GM18519 (cell line): ENCODE results near the gene FCGR1A.
"Not testable (repeated sequence)": the region's sequence is repeated elsewhere in the genome, so short reads cannot be mapped to it uniquely, and the experiment has no call there.

ENCODE experiments used
- ATAC-seq: cut with Tn5 transposase; IDR thresholded peaks from one replicate; pipeline ENCODE4 v1.9.1; 2021; ENCODE audit warnings: mild to moderate bottlenecking, moderate library complexity; ENCODE audit not compliant: unreplicated experiment, low FRiP score

FCGR1A gene

DNA sequence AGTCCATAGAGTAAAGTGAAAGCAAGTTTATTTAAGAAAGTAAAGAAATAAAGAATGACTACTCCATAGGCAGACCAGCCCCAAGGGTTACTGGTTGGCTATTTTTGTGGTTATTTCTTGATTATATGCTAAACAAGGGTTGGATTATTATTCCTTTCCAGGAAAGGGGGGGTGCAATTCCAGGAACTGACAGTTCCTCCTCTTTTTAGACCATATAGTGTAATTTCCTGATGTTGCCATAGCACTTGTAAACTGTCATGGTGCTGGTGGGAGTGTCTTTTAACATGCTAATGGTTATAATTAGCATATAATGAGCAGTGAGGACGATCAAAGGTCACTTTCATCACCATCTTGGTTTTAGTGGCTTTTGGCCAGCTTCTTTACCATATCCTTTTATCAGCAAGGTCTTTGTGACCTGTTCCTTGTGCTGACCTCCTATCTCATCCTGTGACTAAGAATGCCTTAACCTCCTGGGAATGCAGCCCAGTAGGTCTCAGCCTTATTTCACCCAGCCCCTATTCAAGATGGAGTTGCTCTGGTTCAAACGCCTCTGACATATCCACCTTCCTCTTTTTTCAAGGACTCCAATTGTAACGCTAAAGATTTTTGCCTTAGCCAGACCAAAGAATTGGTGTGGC is 6.9 kb upstream of the FCGR1A start:
- not testable (repeated sequence) for ATAC-seq

- not testable (repeated sequence) for ATAC-seq
Measured at GRCh38 chr1:149777084-149777483, 5.4 kb upstream of the FCGR1A start.

DNA sequence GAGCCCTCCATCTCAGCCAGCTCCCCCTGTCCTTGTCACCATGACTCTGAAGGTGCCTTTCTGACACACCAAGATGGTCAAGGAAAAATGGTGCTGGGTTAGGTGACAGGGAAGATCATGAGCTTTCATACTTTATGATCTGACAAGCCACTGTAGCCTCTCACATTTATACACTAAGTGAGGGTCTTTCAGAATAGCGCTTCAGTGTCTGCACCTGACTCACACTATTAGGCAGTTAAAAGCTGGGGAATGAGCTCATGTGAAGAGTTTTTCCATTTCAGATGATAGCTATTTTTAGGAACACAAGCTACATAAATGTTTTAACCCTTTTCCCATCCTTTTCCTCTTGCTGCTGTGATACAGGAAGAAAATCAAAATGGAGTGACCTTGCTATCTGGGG is 4.2 kb upstream of the FCGR1A start:
- not testable (repeated sequence) for ATAC-seq

- not testable (repeated sequence) for ATAC-seq
Measured at GRCh38 chr1:149781413-149781984, 995 bp upstream of the FCGR1A start.

GRCh38 chr1:149783289-149783688 is 795 bp downstream of the FCGR1A start:
- not testable (repeated sequence) for ATAC-seq

DNA sequence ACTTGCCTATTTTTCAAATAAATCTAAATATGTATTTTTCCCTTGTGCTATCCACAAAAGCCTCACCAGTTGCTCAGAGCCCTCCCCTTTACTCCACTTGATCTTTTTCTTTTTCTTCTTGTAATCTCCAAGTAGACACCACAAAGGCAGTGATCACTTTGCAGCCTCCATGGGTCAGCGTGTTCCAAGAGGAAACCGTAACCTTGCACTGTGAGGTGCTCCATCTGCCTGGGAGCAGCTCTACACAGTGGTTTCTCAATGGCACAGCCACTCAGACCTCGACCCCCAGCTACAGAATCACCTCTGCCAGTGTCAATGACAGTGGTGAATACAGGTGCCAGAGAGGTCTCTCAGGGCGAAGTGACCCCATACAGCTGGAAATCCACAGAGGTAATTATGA is 1.4 kb downstream of the FCGR1A start:
- not testable (repeated sequence) for ATAC-seq

DNA sequence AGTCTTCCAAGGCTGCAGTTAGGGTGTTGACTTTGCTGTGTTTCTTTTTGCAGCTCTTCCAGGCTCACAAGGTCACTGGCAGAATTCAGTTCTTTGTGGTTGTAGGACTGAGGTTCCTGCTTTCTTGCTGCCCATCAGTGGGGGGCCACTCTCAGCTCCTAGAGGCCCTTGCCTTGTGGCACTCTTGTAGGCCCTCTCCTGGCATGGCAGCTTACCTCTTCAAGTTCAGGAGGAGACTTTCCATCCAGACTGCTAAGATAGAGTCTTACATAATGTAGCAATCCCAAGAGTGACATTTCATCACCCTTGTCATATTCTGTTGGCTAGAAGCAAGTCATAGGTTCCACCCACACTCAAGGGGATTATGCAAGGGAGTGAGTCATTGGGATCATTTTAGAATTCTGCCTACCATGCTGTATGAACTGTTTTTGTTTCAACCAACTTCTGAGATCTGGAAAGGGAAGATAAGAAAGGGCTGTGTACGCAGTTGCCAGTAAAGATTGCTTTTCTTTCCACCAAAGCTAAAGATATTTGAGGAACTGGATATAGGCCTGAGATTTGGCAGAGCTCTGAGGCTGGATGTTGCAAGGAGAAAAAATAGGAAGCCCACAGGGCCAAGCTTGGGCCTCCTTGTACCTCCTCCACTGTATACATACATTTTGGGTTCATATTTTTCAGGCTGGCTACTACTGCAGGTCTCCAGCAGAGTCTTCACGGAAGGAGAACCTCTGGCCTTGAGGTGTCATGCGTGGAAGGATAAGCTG is 5.4 kb downstream of the FCGR1A start:
- not testable (repeated sequence) for ATAC-seq

DNA sequence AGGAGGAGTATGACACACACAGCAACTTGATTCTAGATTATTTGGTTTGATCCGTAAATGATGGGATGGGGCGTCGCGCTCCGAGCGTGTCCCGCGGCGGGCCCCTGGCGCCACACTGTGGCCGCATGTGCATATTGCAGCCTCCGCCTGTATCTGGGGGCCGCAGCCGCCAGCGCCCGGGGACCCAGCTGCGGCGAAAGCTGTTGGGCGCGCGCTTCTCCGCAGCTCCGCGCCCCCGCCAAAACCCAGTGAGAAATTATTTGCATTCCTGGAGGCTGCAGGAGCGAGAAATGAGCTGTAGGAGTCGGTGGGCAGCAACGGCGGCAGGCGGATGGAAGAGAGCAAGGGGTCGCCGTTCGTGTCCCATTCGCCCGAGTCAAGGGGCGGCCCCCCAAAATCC is 10.0 kb downstream of the FCGR1A start:
- ATAC-seq: peak; percentile 53

GRCh38 chr1:149792912-149793515 is 10.5 kb downstream of the FCGR1A start:
- peak; percentile 41 for ATAC-seq

DNA sequence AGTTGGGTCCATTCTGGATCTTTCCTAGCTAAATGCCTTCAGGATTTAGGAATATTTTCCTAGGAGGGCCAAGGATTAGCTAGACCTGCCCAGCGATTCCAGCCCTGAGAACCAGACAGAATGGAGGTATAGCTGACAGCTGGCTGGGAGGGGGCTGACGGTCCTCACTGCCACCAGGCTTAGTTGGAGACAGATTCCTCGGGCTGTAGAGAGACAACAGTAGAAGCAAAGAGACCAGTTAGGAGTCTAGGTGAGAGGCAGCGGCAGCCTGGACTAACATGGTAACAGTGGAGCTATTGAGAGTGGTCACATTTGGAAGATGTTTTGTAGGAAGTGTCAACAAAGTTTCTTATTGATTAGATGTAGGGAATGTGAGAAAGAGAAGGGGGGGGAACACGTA is 11.4 kb downstream of the FCGR1A start:
- ATAC-seq: not testable (repeated sequence)

- ATAC-seq: not testable (repeated sequence)
Measured at GRCh38 chr1:149801628-149802027, 19.1 kb downstream of the FCGR1A start.

DNA sequence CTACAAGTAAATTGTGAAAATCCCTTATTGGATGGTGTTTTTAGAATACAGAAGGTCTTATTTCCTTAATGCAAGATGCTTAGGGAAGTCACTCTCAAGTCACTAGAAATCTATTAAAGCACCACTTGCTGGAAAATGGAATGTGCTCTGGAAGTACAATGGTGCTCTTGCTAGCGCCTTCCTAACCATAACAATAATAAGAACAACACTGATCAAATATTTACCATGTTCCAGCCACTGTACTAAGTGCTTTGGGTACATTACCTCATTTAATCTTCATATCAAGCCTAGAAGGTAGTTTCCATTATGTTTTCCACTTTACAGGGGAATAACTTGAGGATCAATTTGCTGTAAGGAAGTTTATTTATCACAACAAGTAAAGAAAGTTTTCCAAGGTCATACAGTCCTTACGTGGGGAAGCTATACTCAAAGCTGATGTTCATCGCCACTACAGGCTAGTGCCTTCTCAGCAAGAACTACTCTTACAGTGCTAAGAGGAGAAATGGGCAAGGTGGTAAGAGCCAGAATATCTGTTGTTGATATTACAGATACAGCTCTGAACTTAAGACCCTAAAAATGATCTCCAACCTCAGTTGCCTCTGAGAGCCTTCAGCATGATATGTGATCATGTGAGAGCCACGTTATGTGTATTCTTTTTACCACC is 22.1 kb downstream of the FCGR1A start:
- ATAC-seq: not testable (repeated sequence)

GRCh38 chr1:149810697-149811405 is 28.4 kb downstream of the FCGR1A start:
- not testable (repeated sequence) for ATAC-seq

DNA sequence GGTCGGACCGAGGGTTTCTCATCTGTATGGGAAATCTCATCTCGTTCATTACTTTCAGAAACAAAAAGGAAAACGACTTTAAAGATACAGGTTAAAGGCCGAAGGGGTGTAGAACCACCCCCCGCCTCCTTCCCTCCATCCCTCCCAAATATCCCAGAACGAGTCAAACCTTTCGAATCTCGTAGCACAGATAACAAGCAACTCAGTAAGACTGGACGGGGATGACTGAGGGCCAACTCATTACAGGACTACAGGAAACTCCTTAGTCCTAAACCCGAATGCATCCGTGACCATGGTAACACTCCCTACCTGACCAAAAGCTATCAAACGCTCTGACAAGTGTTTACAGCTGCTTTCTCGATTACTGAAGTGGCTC is 29.0 kb downstream of the FCGR1A start:
- ATAC-seq: not testable (repeated sequence)

- peak; percentile 74 for ATAC-seq
Measured at GRCh38 chr1:149811890-149812829, 29.7 kb downstream of the FCGR1A start.

- not testable (repeated sequence) for ATAC-seq
Measured at GRCh38 chr1:149812893-149813801, 30.7 kb downstream of the FCGR1A start.

GRCh38 chr1:149820387-149820786 is 37.9 kb downstream of the FCGR1A start:
- not testable (repeated sequence) for ATAC-seq

- ATAC-seq: not testable (repeated sequence)
Measured at GRCh38 chr1:149826555-149826954, 44.1 kb downstream of the FCGR1A start.
